ENCODE results near the gene LRRC4C. TPM values are rescaled to one million over a fixed set of nuclear protein-coding genes. Genes with fewer than 3 reads are reported as not detected.
"Not testable (repeated sequence)": the region's sequence is repeated elsewhere in the genome, so short reads cannot be mapped to it uniquely, and the experiment has no call there.

The LRRC4C gene
- polyA plus RNA-seq, 4 donors = 1.4 to 1.6 TPM; not detected in 2

DNA sequence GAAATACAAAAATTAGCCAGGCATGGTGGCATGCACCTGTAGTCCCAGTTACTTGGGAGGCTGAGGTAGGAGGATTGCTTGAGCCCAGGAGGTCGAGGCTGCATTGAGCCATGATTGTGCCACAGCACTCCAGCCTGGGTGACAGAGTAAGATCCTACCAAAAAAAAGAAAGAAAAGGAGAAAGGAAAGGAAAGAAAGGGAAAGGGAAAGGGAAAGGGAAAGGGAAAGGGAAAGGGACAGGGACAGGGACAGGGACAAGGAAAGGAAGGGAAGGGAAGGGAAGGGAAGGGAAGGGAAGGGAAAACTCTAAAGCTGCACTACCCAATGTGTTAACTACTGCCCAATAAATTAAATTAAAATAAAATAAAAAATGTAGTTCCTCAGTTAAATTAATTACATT, 601.7 kb downstream of the LRRC4C start:
- not testable (repeated sequence) for H3K4me1 ChIP-seq (ENCODE audit: control insufficient read depth in 3 of 3, insufficient read depth in 2 of 3, low read depth in 1 of 3, low read length in 2 of 3)
- WGBS, 3 donors = 31 to 71% (median 43%) methylated on average over 1 of the region's 1 CpG

DNA sequence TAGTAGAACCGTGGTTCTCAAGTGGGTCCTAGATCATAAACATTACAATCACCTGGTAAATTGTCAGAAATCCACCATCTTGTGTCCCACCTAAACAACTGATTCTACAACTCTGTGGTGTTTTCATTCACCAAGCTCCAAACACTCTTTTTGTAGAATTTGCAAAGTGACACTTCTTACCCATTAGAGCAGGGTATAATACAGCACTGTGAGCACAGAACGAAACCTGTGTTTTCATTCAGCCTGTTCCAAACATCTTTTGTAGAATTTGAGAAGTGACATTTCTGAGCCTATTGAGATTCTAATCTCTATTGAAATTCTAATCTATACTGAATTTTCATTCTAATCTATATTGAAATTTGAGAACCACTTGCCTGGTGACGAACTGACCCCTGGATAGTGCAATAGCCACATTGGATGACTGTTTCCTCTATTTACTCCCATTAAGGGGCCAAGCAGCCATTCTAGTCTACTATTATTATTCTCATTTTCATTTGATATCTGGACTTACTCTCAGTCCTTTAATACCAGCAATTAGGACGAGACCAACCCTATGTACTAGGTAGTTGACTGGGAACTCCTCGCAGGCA, 616.6 kb downstream of the LRRC4C start:
- H3K9me3 ChIP-seq (ENCODE audit: control insufficient read depth in 2 of 2, insufficient read depth in 1 of 2, low read depth in 1 of 2, low read length in 1 of 2) = no peaks in the 10 kb centered on the region
- no peak overlapping the region for H3K27ac ChIP-seq (ENCODE audit: low read depth in 1 of 3, low read length in 2 of 3)
- H3K4me1 ChIP-seq (ENCODE audit: control insufficient read depth in 3 of 3, insufficient read depth in 2 of 3, low read depth in 1 of 3, low read length in 2 of 3) = no peaks in the 10 kb centered on the region
- DNase-seq (no peak), FAIRE-seq (no peak)
- 65 to 79% (median 70%) methylated on average over 5 of the region's 5 CpGs for WGBS, 3 donors
- H3K36me3 ChIP-seq (ENCODE audit: control insufficient read depth in 3 of 3, insufficient read depth in 2 of 3, low read depth in 1 of 3, low read length in 3 of 3) = no peaks in the 10 kb centered on the region
- no peaks in the 10 kb centered on the region for H3K27me3 ChIP-seq (ENCODE audit: control insufficient read depth in 3 of 3, insufficient read depth in 3 of 3, low read length in 3 of 3)
- H3K4me3 ChIP-seq (ENCODE audit: low read depth in 1 of 3, low read length in 3 of 3) = no peak overlapping the region

More for the DNA sequence above, 601.7 kb downstream of the LRRC4C start:
- not testable (repeated sequence) for H3K4me3 ChIP-seq (ENCODE audit: low read depth in 1 of 3, low read length in 3 of 3); H3K27me3 ChIP-seq (ENCODE audit: control insufficient read depth in 3 of 3, insufficient read depth in 3 of 3, low read length in 3 of 3); H3K27ac ChIP-seq (ENCODE audit: low read depth in 1 of 3, low read length in 2 of 3); H3K9me3 ChIP-seq (ENCODE audit: control insufficient read depth in 2 of 2, insufficient read depth in 1 of 2, low read depth in 1 of 2, low read length in 1 of 2); DNase-seq; H3K36me3 ChIP-seq (ENCODE audit: control insufficient read depth in 3 of 3, insufficient read depth in 2 of 3, low read depth in 1 of 3, low read length in 3 of 3); FAIRE-seq

DNA sequence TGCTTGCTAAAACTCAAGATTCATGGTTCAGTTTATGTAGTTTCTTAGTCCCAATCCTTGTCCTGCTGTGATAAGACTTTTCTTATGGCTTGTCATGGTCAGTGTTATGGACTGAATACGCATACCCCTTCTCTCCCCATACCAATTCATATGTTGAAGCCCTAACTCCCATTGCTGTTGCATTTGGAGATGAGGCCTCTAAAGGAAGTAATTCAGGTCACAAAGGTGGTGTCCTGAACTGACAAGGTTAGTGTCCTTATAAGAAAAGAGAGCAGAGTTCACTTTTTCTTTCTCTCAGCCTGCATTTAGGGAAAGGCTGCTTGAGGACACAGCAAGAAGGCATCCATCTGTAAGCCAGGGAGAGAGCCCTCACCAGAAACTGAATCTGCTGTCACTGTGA, 618.2 kb downstream of the LRRC4C start:
- no peaks in the 10 kb centered on the region for H3K4me1 ChIP-seq (ENCODE audit: control insufficient read depth in 3 of 3, insufficient read depth in 2 of 3, low read depth in 1 of 3, low read length in 2 of 3)
- H3K9me3 ChIP-seq (ENCODE audit: control insufficient read depth in 2 of 2, insufficient read depth in 1 of 2, low read depth in 1 of 2, low read length in 1 of 2) = no peaks in the 10 kb centered on the region
- H3K27me3 ChIP-seq (ENCODE audit: control insufficient read depth in 3 of 3, insufficient read depth in 3 of 3, low read length in 3 of 3) = no peaks in the 10 kb centered on the region
- FAIRE-seq = no peak
- no peak overlapping the region for H3K27ac ChIP-seq (ENCODE audit: low read depth in 1 of 3, low read length in 2 of 3)
- H3K4me3 ChIP-seq (ENCODE audit: low read depth in 1 of 3, low read length in 3 of 3) = no peak overlapping the region
- no peak for DNase-seq
- WGBS, 3 donors = 90 to 93% (median 93%) methylated on average over 1 of the region's 1 CpG
- H3K36me3 ChIP-seq (ENCODE audit: control insufficient read depth in 3 of 3, insufficient read depth in 2 of 3, low read depth in 1 of 3, low read length in 3 of 3) = no peaks in the 10 kb centered on the region

DNA sequence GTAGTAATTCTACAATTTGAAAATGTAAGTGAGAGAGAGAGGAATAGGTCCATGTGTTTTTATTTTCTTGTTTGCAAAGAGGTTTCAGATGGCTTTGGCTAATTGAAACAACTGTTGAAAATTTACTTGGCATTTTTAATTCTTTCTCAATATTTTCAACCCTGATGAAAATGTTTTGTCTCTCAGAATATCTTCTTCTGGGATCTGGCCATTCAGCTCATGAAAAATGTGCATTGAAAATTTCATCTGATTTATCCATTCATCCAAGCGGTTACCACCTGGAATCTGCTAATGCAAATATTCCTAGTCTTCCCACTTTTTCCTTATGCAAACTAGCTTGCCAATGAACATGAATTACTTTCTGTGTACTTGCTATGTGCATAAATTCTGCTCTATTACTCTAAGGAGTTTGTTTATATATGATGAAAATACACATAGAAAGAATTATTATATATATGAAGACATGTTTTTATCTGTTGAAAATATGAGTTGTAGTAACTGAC, 621.2 kb downstream of the LRRC4C start:
- H3K27ac ChIP-seq (ENCODE audit: low read depth in 1 of 3, low read length in 2 of 3) = no peak overlapping the region
- no peak overlapping the region for H3K4me3 ChIP-seq (ENCODE audit: low read depth in 1 of 3, low read length in 3 of 3)
- FAIRE-seq (no peak), DNase-seq (no peak)
- 88 to 92% (median 91%) methylated on average over 1 of the region's 1 CpG for WGBS, 3 donors
- no peaks in the 10 kb centered on the region for H3K9me3 ChIP-seq (ENCODE audit: control insufficient read depth in 2 of 2, insufficient read depth in 1 of 2, low read depth in 1 of 2, low read length in 1 of 2)
- no peaks in the 10 kb centered on the region for H3K36me3 ChIP-seq (ENCODE audit: control insufficient read depth in 3 of 3, insufficient read depth in 2 of 3, low read depth in 1 of 3, low read length in 3 of 3)
- no peaks in the 10 kb centered on the region for H3K4me1 ChIP-seq (ENCODE audit: control insufficient read depth in 3 of 3, insufficient read depth in 2 of 3, low read depth in 1 of 3, low read length in 2 of 3)
- H3K27me3 ChIP-seq (ENCODE audit: control insufficient read depth in 3 of 3, insufficient read depth in 3 of 3, low read length in 3 of 3) = no peaks in the 10 kb centered on the region

DNA sequence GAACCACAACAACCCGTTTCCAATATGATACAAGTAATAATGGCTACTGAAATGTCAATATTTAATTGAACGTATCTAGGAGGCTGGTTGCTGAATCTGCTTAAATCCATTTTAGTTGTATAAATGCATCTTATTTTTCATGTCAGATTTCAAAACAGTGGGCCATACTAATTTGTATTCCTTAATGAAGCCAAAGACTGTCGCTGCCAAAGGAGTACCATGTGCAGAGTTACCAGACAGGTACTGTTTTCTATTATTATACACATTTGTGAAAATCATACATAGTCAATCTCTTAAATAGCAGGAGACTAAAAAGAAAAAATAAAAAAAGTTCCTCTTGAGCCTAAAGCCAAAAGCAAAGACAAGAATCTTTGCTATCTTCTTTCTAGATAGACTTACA, 632.3 kb downstream of the LRRC4C start:
- no peaks in the 10 kb centered on the region for H3K27me3 ChIP-seq (ENCODE audit: control insufficient read depth in 3 of 3, insufficient read depth in 3 of 3, low read length in 3 of 3)
- no peaks in the 10 kb centered on the region for H3K36me3 ChIP-seq (ENCODE audit: control insufficient read depth in 3 of 3, insufficient read depth in 2 of 3, low read depth in 1 of 3, low read length in 3 of 3)
- no peaks in the 10 kb centered on the region for H3K4me1 ChIP-seq (ENCODE audit: control insufficient read depth in 3 of 3, insufficient read depth in 2 of 3, low read depth in 1 of 3, low read length in 2 of 3)
- WGBS, 3 donors = 51 to 73% (median 55%) methylated on average over 3 of the region's 3 CpGs
- no peak overlapping the region for H3K4me3 ChIP-seq (ENCODE audit: low read depth in 1 of 3, low read length in 3 of 3)
- no peaks in the 10 kb centered on the region for H3K9me3 ChIP-seq (ENCODE audit: control insufficient read depth in 2 of 2, insufficient read depth in 1 of 2, low read depth in 1 of 2, low read length in 1 of 2)
- FAIRE-seq (no peak), DNase-seq (no peak)
- H3K27ac ChIP-seq (ENCODE audit: low read depth in 1 of 3, low read length in 2 of 3) = no peak overlapping the region

DNA sequence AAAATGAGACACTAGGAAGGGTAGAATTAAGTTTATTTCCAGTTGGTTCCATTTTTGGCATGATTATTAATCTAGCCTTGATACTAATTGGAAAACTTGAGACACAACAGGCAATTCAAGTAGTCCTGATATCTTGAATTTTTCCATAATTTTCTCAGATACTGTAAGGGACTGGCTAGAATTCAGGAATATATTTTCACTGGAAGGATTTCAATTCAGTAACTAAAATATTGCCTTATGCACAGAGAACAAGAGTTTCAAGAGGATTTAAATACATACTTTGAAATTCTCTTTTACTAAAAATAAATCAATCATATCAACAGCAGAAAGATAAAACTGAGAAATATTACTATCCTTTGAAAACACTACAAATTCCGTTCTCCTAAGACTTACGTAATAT, 632.9 kb downstream of the LRRC4C start:
- Histone ChIP-seq H3K27ac (ENCODE audit: low read depth in 1 of 3, low read length in 2 of 3) (no peak overlapping the region), H3K27me3 (ENCODE audit: control insufficient read depth in 3 of 3, insufficient read depth in 3 of 3, low read length in 3 of 3) (no peaks in the 10 kb centered on the region), H3K36me3 (ENCODE audit: control insufficient read depth in 3 of 3, insufficient read depth in 2 of 3, low read depth in 1 of 3, low read length in 3 of 3) (no peaks in the 10 kb centered on the region), H3K4me1 (ENCODE audit: control insufficient read depth in 3 of 3, insufficient read depth in 2 of 3, low read depth in 1 of 3, low read length in 2 of 3) (no peaks in the 10 kb centered on the region), H3K9me3 (ENCODE audit: control insufficient read depth in 2 of 2, insufficient read depth in 1 of 2, low read depth in 1 of 2, low read length in 1 of 2) (no peaks in the 10 kb centered on the region), H3K4me3 (ENCODE audit: low read depth in 1 of 3, low read length in 3 of 3) (no peak overlapping the region)
- no peak for FAIRE-seq
- DNase-seq = no peak
- 63 to 87% (median 75%) methylated on average over 2 of the region's 2 CpGs for WGBS, 3 donors

DNA sequence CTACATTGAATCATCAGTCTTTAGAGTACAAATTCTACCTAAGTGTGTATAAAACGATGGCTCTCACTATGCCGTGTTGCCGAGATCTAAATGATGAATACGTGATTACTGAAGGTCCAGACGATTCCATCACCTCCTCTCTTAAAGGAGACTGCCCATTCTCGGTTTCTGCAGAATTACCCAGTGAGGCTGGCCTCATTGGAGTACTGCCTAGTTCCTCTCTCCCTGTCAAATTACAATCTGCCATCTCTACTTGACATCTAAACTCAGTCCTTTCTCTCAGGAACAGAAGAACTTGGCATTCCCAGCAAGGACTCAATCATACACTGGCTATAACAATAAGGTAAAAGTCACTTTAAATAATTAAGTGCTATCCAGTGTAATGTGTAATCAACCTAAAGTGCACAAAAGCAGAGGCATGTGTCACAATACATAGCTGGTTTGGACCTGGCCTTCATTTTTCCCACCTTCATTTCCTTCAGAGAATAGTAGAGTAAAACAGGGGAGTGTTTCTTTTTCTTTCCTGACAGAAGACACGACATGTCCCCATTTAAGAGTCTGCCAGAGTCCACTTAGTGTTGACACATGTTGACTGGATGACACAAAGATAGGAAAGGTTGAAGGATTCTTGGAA, 634.1 kb downstream of the LRRC4C start:
- Histone ChIP-seq H3K27ac (ENCODE audit: low read depth in 1 of 3, low read length in 2 of 3) (no peak overlapping the region), H3K4me1 (ENCODE audit: control insufficient read depth in 3 of 3, insufficient read depth in 2 of 3, low read depth in 1 of 3, low read length in 2 of 3) (no peaks in the 10 kb centered on the region), H3K4me3 (ENCODE audit: low read depth in 1 of 3, low read length in 3 of 3) (no peak overlapping the region), H3K9me3 (ENCODE audit: control insufficient read depth in 2 of 2, insufficient read depth in 1 of 2, low read depth in 1 of 2, low read length in 1 of 2) (no peaks in the 10 kb centered on the region), H3K27me3 (ENCODE audit: control insufficient read depth in 3 of 3, insufficient read depth in 3 of 3, low read length in 3 of 3) (no peaks in the 10 kb centered on the region), H3K36me3 (ENCODE audit: control insufficient read depth in 3 of 3, insufficient read depth in 2 of 3, low read depth in 1 of 3, low read length in 3 of 3) (no peaks in the 10 kb centered on the region)
- FAIRE-seq (no peak), DNase-seq (no peak)
- WGBS, 3 donors = 74 to 80% (median 75%) methylated on average over 7 of the region's 7 CpGs

DNA sequence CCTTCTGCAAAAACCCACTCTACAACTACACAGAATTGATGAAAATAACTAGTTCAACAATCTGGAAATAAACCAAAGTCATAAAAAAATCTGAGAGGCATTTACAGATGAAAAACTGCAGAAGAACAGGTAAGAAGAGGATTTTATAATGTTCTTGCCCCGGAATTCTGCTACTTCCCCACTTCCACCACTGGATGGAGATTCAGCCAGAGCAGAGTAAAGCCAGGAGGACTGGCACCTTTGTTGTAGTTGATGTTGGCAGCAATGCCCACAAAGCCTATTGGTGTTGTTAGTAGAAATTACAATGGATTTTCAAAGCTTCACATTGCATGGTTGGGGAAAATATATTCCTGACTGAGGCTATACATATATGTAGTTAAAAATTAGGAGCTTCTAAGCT, 640.2 kb downstream of the LRRC4C start:
- no peak for FAIRE-seq

DNA sequence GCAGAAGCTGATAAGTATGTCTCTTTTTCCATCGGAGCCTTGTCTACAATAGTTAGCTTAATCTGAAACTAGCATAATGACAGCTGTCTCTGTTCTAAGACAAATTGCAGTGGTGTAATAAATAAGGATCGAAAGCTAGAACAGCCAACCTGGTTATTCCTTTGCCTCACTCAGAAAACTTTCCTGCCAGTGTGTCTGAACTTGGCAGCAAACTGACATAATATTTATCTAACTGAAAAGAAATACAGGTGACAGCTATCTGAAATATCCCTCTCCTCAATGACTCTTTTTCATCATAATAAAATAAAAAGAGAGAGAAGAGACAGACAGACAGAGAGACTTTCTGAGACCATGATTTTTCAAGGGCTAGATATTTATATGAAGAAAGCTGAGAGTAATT, 642.5 kb downstream of the LRRC4C start:
- no peaks in the 10 kb centered on the region for H3K27me3 ChIP-seq (ENCODE audit: control insufficient read depth in 3 of 3, insufficient read depth in 3 of 3, low read length in 3 of 3)
- no peak overlapping the region for H3K4me3 ChIP-seq (ENCODE audit: low read depth in 1 of 3, low read length in 3 of 3)
- no peak for DNase-seq
- no peak for FAIRE-seq
- no peaks in the 10 kb centered on the region for H3K4me1 ChIP-seq (ENCODE audit: control insufficient read depth in 3 of 3, insufficient read depth in 2 of 3, low read depth in 1 of 3, low read length in 2 of 3)
- WGBS, 3 donors = 56 to 82% (median 72%) methylated on average over 2 of the region's 2 CpGs
- no peaks in the 10 kb centered on the region for H3K36me3 ChIP-seq (ENCODE audit: control insufficient read depth in 3 of 3, insufficient read depth in 2 of 3, low read depth in 1 of 3, low read length in 3 of 3)
- H3K9me3 ChIP-seq (ENCODE audit: control insufficient read depth in 2 of 2, insufficient read depth in 1 of 2, low read depth in 1 of 2, low read length in 1 of 2) = no peaks in the 10 kb centered on the region
- no peak overlapping the region for H3K27ac ChIP-seq (ENCODE audit: low read depth in 1 of 3, low read length in 2 of 3)

More for the DNA sequence above, 640.2 kb downstream of the LRRC4C start:
- Histone ChIP-seq H3K27ac (ENCODE audit: low read depth in 1 of 3, low read length in 2 of 3) (no peak overlapping the region), H3K4me1 (ENCODE audit: control insufficient read depth in 3 of 3, insufficient read depth in 2 of 3, low read depth in 1 of 3, low read length in 2 of 3) (no peaks in the 10 kb centered on the region), H3K27me3 (ENCODE audit: control insufficient read depth in 3 of 3, insufficient read depth in 3 of 3, low read length in 3 of 3) (no peaks in the 10 kb centered on the region), H3K9me3 (ENCODE audit: control insufficient read depth in 2 of 2, insufficient read depth in 1 of 2, low read depth in 1 of 2, low read length in 1 of 2) (no peaks in the 10 kb centered on the region), H3K36me3 (ENCODE audit: control insufficient read depth in 3 of 3, insufficient read depth in 2 of 3, low read depth in 1 of 3, low read length in 3 of 3) (no peaks in the 10 kb centered on the region), H3K4me3 (ENCODE audit: low read depth in 1 of 3, low read length in 3 of 3) (no peak overlapping the region)
- WGBS, 3 donors = 53 to 76% (median 70%) methylated on average over 1 of the region's 1 CpG
- DNase-seq = no peak

All from small intestine (tissue), 7 donors.